Stomach smooth muscle (tissue), 2 donors: ENCODE measurements around the gene MED13L.

ENCODE experiments used
- H3K27ac ChIP-seq: one replicate; pipeline ENCODE4 v1.7.0; 2013; ENCODE audit warnings: mild to moderate bottlenecking, low read length, inconsistent platforms
- H3K27me3 ChIP-seq, 2 donors: one replicate each; pipeline ENCODE4 v1.7.0; 2013; ENCODE audit warnings: low read length in 2 of 2; ENCODE audit not compliant: insufficient read depth in 2 of 2, control insufficient read depth in 1 of 2
- H3K36me3 ChIP-seq, 2 donors: one replicate each; pipeline ENCODE4 v1.7.0; 2013; ENCODE audit warnings: low read length in 2 of 2; ENCODE audit not compliant: control insufficient read depth in 2 of 2, insufficient read depth in 2 of 2
- H3K4me1 ChIP-seq: one replicate; pipeline ENCODE4 v1.7.0; 2013; ENCODE audit warnings: low read length; ENCODE audit not compliant: control insufficient read depth, insufficient read depth
- H3K4me3 ChIP-seq, 2 donors: one replicate each; pipeline ENCODE4 v1.7.0; 2013; ENCODE audit warnings: low read length in 2 of 2
- H3K9ac ChIP-seq, 2 donors: one replicate each; pipeline ENCODE4 v1.7.0; 2013; ENCODE audit warnings: low read length in 2 of 2, mild to moderate bottlenecking in 1 of 2
- H3K9me3 ChIP-seq, 2 donors: one replicate each; pipeline ENCODE4 v1.7.0; 2013; ENCODE audit warnings: low read length in 2 of 2; ENCODE audit not compliant: control insufficient read depth in 2 of 2
- donor health status: healthy.
- donor health status: Pancreatic carcinoma.

The MED13L gene

GRCh38 chr12:115962216-115962615 is 315.3 kb downstream of the MED13L start:
- Histone ChIP-seq H3K4me3 (no peak overlapping the region), H3K4me1 (no peaks in the 10 kb centered on the region), H3K9me3 (no peaks in the 10 kb centered on the region), H3K9ac (no peak overlapping the region), H3K36me3 (peaks cover 49 to 52% of the 10 kb centered on the region in 2 donors), H3K27me3 (no peaks in the 10 kb centered on the region), H3K27ac (no peak overlapping the region)

- no peak overlapping the region for H3K4me3 ChIP-seq
- H3K27ac ChIP-seq: no peak overlapping the region
- H3K4me1 ChIP-seq: no peaks in the 10 kb centered on the region
- no peak overlapping the region for H3K9ac ChIP-seq
- no peaks in the 10 kb centered on the region for H3K9me3 ChIP-seq
- no peaks in the 10 kb centered on the region for H3K27me3 ChIP-seq
- H3K36me3 ChIP-seq: peaks cover 49% of the 10 kb centered on the region in 2 donors
Measured at GRCh38 chr12:115960868-115961802, 316.4 kb downstream of the MED13L start.

- no peak overlapping the region for H3K9ac ChIP-seq
- H3K4me3 ChIP-seq: no peak overlapping the region
- no peaks in the 10 kb centered on the region for H3K4me1 ChIP-seq
- H3K9me3 ChIP-seq: no peaks in the 10 kb centered on the region
- no peaks in the 10 kb centered on the region for H3K27me3 ChIP-seq
- peaks cover 25 to 28% of the 10 kb centered on the region in 2 donors for H3K36me3 ChIP-seq
- H3K27ac ChIP-seq: no peak overlapping the region
Measured at GRCh38 chr12:115957686-115958290, 319.7 kb downstream of the MED13L start.

- Histone ChIP-seq H3K9ac (no peak overlapping the region), H3K36me3 (peaks cover 20 to 24% of the 10 kb centered on the region in 2 donors), H3K27ac (no peak overlapping the region), H3K9me3 (no peaks in the 10 kb centered on the region), H3K4me3 (no peak overlapping the region), H3K27me3 (no peaks in the 10 kb centered on the region), H3K4me1 (no peaks in the 10 kb centered on the region)
Measured at GRCh38 chr12:115956659-115957058, 320.8 kb downstream of the MED13L start.

GRCh38 chr12:115956236-115956635 is 321.3 kb downstream of the MED13L start:
- Histone ChIP-seq H3K27me3 (no peaks in the 10 kb centered on the region), H3K4me1 (no peaks in the 10 kb centered on the region), H3K36me3 (peaks cover 17 to 22% of the 10 kb centered on the region in 2 donors), H3K9ac (no peak overlapping the region), H3K27ac (no peak overlapping the region), H3K9me3 (no peaks in the 10 kb centered on the region), H3K4me3 (no peak overlapping the region)

- no peaks in the 10 kb centered on the region for H3K27me3 ChIP-seq
- peaks cover 10 to 16% of the 10 kb centered on the region in 2 donors for H3K36me3 ChIP-seq
- no peaks in the 10 kb centered on the region for H3K4me1 ChIP-seq
- no peaks in the 10 kb centered on the region for H3K9me3 ChIP-seq
- no peak overlapping the region for H3K27ac ChIP-seq
- no peak overlapping the region for H3K4me3 ChIP-seq
- H3K9ac ChIP-seq: no peak overlapping the region
Measured at GRCh38 chr12:115953450-115953849, 324.0 kb downstream of the MED13L start.

- no peak overlapping the region for H3K27ac ChIP-seq
- no peak overlapping the region for H3K4me3 ChIP-seq
- peaks cover 8 to 12% of the 10 kb centered on the region in 2 donors for H3K36me3 ChIP-seq
- H3K27me3 ChIP-seq: no peaks in the 10 kb centered on the region
- H3K4me1 ChIP-seq: no peaks in the 10 kb centered on the region
- H3K9ac ChIP-seq: no peak overlapping the region
- no peaks in the 10 kb centered on the region for H3K9me3 ChIP-seq
Measured at GRCh38 chr12:115953031-115953430, 324.5 kb downstream of the MED13L start.

- no peak overlapping the region for H3K4me3 ChIP-seq
- no peaks in the 10 kb centered on the region for H3K27me3 ChIP-seq
- no peaks in the 10 kb centered on the region for H3K4me1 ChIP-seq
- H3K27ac ChIP-seq: no peak overlapping the region
- H3K9me3 ChIP-seq: no peaks in the 10 kb centered on the region
- no peak overlapping the region for H3K9ac ChIP-seq
- peaks cover 4% of the 10 kb centered on the region in 2 donors for H3K36me3 ChIP-seq
Measured at GRCh38 chr12:115950959-115951358, 326.5 kb downstream of the MED13L start.

GRCh38 chr12:115949675-115950074 is 327.8 kb downstream of the MED13L start:
- H3K36me3 ChIP-seq: peaks cover 4% of the 10 kb centered on the region in 2 donors
- H3K4me1 ChIP-seq: no peaks in the 10 kb centered on the region
- H3K9me3 ChIP-seq: no peaks in the 10 kb centered on the region
- H3K9ac ChIP-seq: no peak overlapping the region
- H3K27ac ChIP-seq: no peak overlapping the region
- no peak overlapping the region for H3K4me3 ChIP-seq
- no peaks in the 10 kb centered on the region for H3K27me3 ChIP-seq

GRCh38 chr12:115947696-115948062 is 329.8 kb downstream of the MED13L start:
- Histone ChIP-seq H3K4me1 (no peaks in the 10 kb centered on the region), H3K9me3 (no peaks in the 10 kb centered on the region), H3K27ac (no peak overlapping the region), H3K9ac (no peak overlapping the region), H3K27me3 (no peaks in the 10 kb centered on the region), H3K4me3 (no peak overlapping the region), H3K36me3 (peaks cover 4% of the 10 kb centered on the region in 2 donors)
